Kidney epithelial cell (primary cell): ENCODE results near the gene SHB. TPM values are rescaled to one million over a fixed set of nuclear protein-coding genes. Genes with fewer than 3 reads are reported as not detected.

Source experiments
- DNase-seq: peaks from one replicate; pipeline ENCODE4 v3.0.0-alpha.2; 2010; ENCODE audit warnings: low read depth
- H3K27me3 ChIP-seq: 2 replicates; pipeline ENCODE4 v1.6.0; 2011; ENCODE audit warnings: low read length; ENCODE audit not compliant: control insufficient read depth, insufficient read depth
- H3K36me3 ChIP-seq: 2 replicates; pipeline ENCODE4 v1.5.1; 2011; ENCODE audit warnings: low read length; ENCODE audit not compliant: control insufficient read depth, insufficient read depth
- H3K4me3 ChIP-seq: 2 replicates; pipeline ENCODE4 v1.5.1; 2011; ENCODE audit warnings: low read depth, mild to moderate bottlenecking, control low read depth, low read length
- total RNA-seq: library from RNA; depleted of rRNA; stranded (reverse); fragments of >200 nt; gene quantifications from 2 replicates; pipeline ENCODE4 v1.2.3, GENCODE V29; 2015
- TF ChIP-seq, protein P1 (sequence below): IDR thresholded peaks from 2 replicates; pipeline ENCODE4 v1.5.1; 2011; ENCODE audit warnings: mild to moderate bottlenecking, moderate library complexity, low read length, control low read depth, inconsistent platforms; ENCODE audit not compliant: insufficient read depth, poor library complexity, severe bottlenecking

SHB gene
- total RNA-seq, 1 donor from 2014 or later, result 39.1 TPM

DNA sequence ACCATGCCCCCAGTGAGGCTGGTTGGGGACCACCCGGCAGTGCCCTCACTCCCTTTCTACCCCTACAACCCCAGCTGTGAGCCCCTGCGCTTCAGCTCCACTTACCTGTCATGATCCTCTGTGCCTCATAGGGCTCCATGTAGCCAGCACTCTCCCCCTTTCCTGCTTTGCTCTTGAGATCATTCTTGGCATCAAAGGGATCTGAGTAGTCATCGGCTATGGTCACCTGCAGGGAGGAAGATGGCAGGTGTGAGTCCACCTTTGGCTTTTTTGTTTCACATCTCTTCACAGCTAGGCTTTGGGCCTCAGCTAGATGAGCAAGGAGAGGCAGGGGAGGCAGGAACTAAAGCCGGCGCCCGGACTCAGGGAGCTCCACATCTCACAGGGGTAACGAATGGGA is 53.1 kb downstream of the SHB start:
- no peak for DNase-seq
- no peak overlapping the region for H3K4me3 ChIP-seq
- H3K36me3 ChIP-seq, result peaks cover 3% of the 10 kb centered on the region
- H3K27me3 ChIP-seq, result no peaks in the 10 kb centered on the region
- TF ChIP-seq, protein P1, sequence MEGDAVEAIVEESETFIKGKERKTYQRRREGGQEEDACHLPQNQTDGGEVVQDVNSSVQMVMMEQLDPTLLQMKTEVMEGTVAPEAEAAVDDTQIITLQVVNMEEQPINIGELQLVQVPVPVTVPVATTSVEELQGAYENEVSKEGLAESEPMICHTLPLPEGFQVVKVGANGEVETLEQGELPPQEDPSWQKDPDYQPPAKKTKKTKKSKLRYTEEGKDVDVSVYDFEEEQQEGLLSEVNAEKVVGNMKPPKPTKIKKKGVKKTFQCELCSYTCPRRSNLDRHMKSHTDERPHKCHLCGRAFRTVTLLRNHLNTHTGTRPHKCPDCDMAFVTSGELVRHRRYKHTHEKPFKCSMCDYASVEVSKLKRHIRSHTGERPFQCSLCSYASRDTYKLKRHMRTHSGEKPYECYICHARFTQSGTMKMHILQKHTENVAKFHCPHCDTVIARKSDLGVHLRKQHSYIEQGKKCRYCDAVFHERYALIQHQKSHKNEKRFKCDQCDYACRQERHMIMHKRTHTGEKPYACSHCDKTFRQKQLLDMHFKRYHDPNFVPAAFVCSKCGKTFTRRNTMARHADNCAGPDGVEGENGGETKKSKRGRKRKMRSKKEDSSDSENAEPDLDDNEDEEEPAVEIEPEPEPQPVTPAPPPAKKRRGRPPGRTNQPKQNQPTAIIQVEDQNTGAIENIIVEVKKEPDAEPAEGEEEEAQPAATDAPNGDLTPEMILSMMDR, result no peak

DNA sequence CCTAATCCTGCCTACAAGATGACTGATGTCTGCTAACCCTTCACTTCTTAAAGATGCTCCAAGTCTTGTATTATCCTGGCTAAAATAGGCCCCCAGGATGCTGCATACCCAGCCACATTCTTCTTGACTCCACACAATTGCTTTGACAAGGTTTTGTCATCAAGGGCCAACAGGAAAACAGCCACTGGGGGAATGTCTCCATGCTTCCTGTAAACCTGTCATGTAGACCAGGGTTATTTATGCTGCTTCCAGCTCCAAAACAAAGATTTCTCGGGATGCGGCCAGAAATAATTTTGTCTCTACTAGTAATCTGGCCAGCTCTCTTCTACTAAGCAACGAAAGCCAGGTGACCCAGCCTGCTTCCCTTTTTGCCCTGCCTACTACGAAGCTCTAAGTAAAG is 53.8 kb downstream of the SHB start:
- Histone ChIP-seq H3K36me3 (peaks cover 3% of the 10 kb centered on the region), H3K4me3 (no peak overlapping the region), H3K27me3 (no peaks in the 10 kb centered on the region)
- TF ChIP-seq, protein P1, result no peak
- no peak for DNase-seq

DNA sequence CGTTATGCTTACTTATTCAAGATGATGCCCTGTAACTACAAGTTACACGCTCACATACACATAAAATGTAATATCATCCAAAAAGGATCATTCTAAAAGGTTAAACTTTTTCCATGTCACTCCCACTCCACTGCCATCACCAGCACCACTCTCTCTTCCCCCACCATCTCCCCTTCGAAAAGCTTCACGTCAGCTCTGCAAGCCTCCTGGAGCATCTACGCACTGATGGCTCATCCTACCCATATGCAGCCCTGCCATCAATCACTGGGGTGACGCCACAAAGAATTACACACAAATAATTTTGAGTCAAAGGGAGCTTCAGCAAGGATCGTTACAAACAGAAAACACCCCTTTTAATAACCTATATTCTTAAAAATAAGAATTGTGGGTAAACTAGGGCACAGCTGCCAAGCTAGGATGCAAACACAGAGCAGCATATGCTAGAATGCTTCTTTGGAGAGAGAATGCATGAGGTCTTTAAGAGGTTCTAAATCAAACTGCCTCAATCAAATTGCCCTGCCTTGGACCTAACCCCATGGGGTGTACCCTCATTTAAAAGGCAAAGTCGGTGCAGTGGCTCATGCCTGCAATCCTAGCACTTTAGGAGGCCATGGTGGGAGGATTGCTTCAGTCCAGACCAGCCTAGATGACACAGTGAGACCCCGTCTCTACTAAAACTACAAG is 56.1 kb downstream of the SHB start:
- no peak overlapping the region for H3K4me3 ChIP-seq
- H3K36me3 ChIP-seq, result peaks cover 3% of the 10 kb centered on the region
- DNase-seq, result no peak
- TF ChIP-seq, protein P1, result no peak
- H3K27me3 ChIP-seq, result no peaks in the 10 kb centered on the region

DNA sequence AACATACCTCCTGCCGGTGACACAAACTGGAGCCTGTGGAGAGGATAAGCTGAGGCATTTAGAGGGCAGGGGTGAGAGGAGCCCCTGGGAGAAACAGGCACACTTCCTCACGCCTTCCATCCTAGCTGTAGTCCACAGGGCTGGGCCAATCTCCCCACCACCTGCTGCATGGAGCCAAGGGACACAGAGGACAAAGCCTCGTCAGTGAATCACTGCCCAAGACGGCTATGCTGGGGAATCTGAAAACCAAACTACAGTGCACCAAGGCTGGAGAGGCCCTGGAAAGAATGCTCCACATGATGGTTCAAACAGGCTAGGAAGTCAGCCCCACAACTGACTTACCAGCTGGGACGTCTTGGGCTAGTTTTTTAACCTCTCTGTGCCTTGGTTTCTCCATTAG is 57.0 kb downstream of the SHB start:
- Histone ChIP-seq H3K36me3 (peaks cover 3% of the 10 kb centered on the region), H3K27me3 (no peaks in the 10 kb centered on the region), H3K4me3 (no peak overlapping the region)
- DNase-seq, result no peak
- TF ChIP-seq, protein P1, result no peak

DNA sequence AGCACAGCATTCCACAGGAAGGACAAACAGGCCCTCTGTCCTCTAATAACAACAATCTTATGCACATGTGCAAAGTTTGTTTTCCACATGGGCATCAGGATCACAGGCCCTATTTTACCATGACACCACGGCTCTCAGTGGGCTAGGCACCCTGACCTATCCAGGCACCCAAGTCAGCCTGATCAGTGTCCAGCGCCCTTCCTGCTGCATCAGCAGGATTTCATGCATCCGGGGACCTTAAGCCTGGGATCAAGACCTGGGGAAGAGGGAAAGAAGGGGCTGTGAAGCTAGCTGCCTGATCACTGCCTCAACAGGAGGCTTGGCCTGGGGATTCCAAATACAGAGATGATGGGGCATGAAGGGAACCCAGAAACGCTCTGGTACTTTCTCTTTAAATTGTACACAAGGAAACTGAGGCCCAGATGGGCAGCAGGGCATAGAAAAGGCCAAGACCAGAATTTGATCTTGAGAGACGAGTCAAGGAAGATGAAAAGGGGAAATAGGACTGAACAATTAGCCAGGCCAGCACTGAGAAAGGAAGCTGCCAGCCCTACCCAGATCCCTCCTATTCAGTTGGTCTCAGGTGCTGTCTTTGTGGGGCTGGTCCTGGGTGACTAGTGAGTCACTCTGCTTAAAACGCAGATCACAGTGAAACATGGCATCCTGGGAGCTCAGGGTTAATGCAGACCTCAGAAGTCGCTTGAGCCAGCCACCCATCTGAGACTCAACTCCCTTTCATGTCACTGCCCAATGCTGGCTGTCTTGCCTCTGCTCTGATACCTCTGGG is 57.9 kb downstream of the SHB start:
- TF ChIP-seq, protein P1, result no peak
- Histone ChIP-seq H3K4me3 (no peak overlapping the region), H3K27me3 (no peaks in the 10 kb centered on the region), H3K36me3 (peaks cover 3% of the 10 kb centered on the region)
- no peak for DNase-seq
